Testis (tissue), 2 donors: ENCODE measurements around the gene NR2F2.

Source experiments
- CTCF ChIP-seq, 3 experiments: fragments of 450-650 bp in 2 of 3; fragments of 200-600 bp in 1 of 3; sonication (generic) in 1 of 3; IDR thresholded peaks; one replicate each; pipeline ENCODE4 v1.5.1; 2016 to 2019; ENCODE audit warnings: antibody characterized with exemption in 3 of 3, mild to moderate bottlenecking in 2 of 3, moderate library complexity in 1 of 3
- POLR2A ChIP-seq: fragments of 450-650 bp; IDR thresholded peaks from one replicate; pipeline ENCODE4 v1.6.1; 2017; ENCODE audit warnings: antibody characterized with exemption, mild to moderate bottlenecking, moderate library complexity

- no peak for TF ChIP-seq POLR2A
- TF ChIP-seq CTCF (IDR thresholded peaks at IDR 0.05) = no peak
These were observed 29.4 kb downstream of the NR2F2 start for GRCh38 chr15:96359616-96360521.
